GM21423 (cell line): ENCODE results near the gene SPANXN5.
"Not testable (repeated sequence)": the region's sequence is repeated elsewhere in the genome, so short reads cannot be mapped to it uniquely, and the experiment has no call there.

Experiments used
- ATAC-seq: cut with Tn5 transposase; IDR thresholded peaks from one replicate; pipeline ENCODE4 v1.9.1; 2021; ENCODE audit warnings: mild to moderate bottlenecking, moderate library complexity; ENCODE audit not compliant: unreplicated experiment

Gene SPANXN5

GRCh38 chrX:52797327-52797726 is at the start of gene SPANXN5:
SPANXN5 (minus strand) TSS chrX:52797427; CDS start chrX:52797348, 79 bp downstream.
- ATAC-seq: not testable (repeated sequence)

- not testable (repeated sequence) for ATAC-seq
Observed at GRCh38 chrX:52843619-52844018, 46.4 kb upstream of the SPANXN5 start.

- ATAC-seq: no peak
Observed at GRCh38 chrX:52839137-52839536, 41.9 kb upstream of the SPANXN5 start.

- ATAC-seq: no peak
Observed at GRCh38 chrX:52830551-52830950, 33.3 kb upstream of the SPANXN5 start.

GRCh38 chrX:52824608-52825007 is 27.4 kb upstream of the SPANXN5 start:
- ATAC-seq: no peak

GRCh38 chrX:52821079-52821760 is 24.0 kb upstream of the SPANXN5 start:
- ATAC-seq: no peak

- no peak for ATAC-seq
Observed at GRCh38 chrX:52819788-52820187, 22.6 kb upstream of the SPANXN5 start.

GRCh38 chrX:52811065-52811625 is 13.9 kb upstream of the SPANXN5 start, which contains the start of gene XAGE5:
XAGE5 (plus strand) TSS chrX:52811287; CDS start chrX:52812567, 1,280 bp downstream.
- ATAC-seq: no peak

- ATAC-seq: not testable (repeated sequence)
Observed at GRCh38 chrX:52804876-52805275, 7.6 kb upstream of the SPANXN5 start.

GRCh38 chrX:52773504-52773903 is 23.7 kb downstream of the SPANXN5 start:
- not testable (repeated sequence) for ATAC-seq

- ATAC-seq: not testable (repeated sequence)
Observed at GRCh38 chrX:52765983-52766382, 31.2 kb downstream of the SPANXN5 start.

GRCh38 chrX:52750952-52751351 is 46.3 kb downstream of the SPANXN5 start, which contains the start of gene SSX2B:
SSX2B (plus strand) TSS chrX:52751252; CDS start chrX:52752681, 1,429 bp downstream.
- not testable (repeated sequence) for ATAC-seq
